SU-DHL-6 (cell line): ENCODE results near the gene RPLP2.

Experiments used
- H2AFZ ChIP-seq: fragments of 200-600 bp; sonication (generic); 2 replicates; pipeline ENCODE4 v1.6.1; 2014; ENCODE audit warnings: low read depth, mild to moderate bottlenecking, moderate library complexity, mixed read lengths, antibody characterized with exemption, low read length; ENCODE audit not compliant: severe bottlenecking
- H3F3A ChIP-seq: fragments of 200-600 bp; shearing (Covaris generic); 2 replicates; pipeline ENCODE4 v1.6.0; 2016; ENCODE audit warnings: antibody characterized with exemption, mild to moderate bottlenecking; ENCODE audit not compliant: insufficient read depth
- H3K27ac ChIP-seq: fragments of 200-600 bp; sonication (generic); 2 replicates; pipeline ENCODE4 v1.5.1; 2016; ENCODE audit warnings: low read depth, mild to moderate bottlenecking, low read length, moderate library complexity, mixed read lengths
- H3K27me3 ChIP-seq: fragments of 200-600 bp; sonication (generic), shearing (Covaris generic); 2 replicates; pipeline ENCODE4 v1.6.0; 2014; ENCODE audit warnings: mild to moderate bottlenecking, low read length
- H3K36me3 ChIP-seq: fragments of 200-600 bp; sonication (generic); 2 replicates; pipeline ENCODE4 v1.6.1; 2014; ENCODE audit warnings: mild to moderate bottlenecking, low read length, mixed read lengths
- H3K4me2 ChIP-seq: fragments of 300-600, 200-600 bp; shearing (Covaris generic), sonication (generic); 2 replicates; pipeline ENCODE4 v1.6.0; 2014; ENCODE audit warnings: low read length, low read depth, mild to moderate bottlenecking; ENCODE audit not compliant: poor library complexity, severe bottlenecking
- H3K4me3 ChIP-seq: fragments of 200-600 bp; sonication (generic); 2 replicates; pipeline ENCODE4 v1.5.1; 2014; ENCODE audit warnings: antibody characterized with exemption, low read length, mild to moderate bottlenecking, mixed read lengths; ENCODE audit not compliant: insufficient read depth, poor library complexity, severe bottlenecking
- H3K79me2 ChIP-seq: fragments of 200-600 bp; sonication (generic); 2 replicates; pipeline ENCODE4 v1.6.1; 2014; ENCODE audit warnings: mild to moderate bottlenecking, low read length, moderate library complexity; ENCODE audit not compliant: insufficient read depth
- H3K9ac ChIP-seq: fragments of 200-600 bp; sonication (generic); 2 replicates; pipeline ENCODE4 v1.7.0; 2014; ENCODE audit warnings: mild to moderate bottlenecking, low read length
- H3K9me2 ChIP-seq: fragments of 200-600 bp; sonication (generic); replicated peaks from 2 replicates; pipeline ENCODE4 v1.6.1; 2014; ENCODE audit warnings: low read length; ENCODE audit not compliant: insufficient read depth
- H3K9me3 ChIP-seq: fragments of 200-600 bp; sonication (generic); 2 replicates; pipeline ENCODE4 v1.6.1; 2014; ENCODE audit warnings: low read length, mixed read lengths; ENCODE audit not compliant: insufficient read depth
- H4K20me1 ChIP-seq: fragments of 200-600 bp; sonication (generic); 2 replicates; pipeline ENCODE4 v1.6.1; 2014; ENCODE audit warnings: low read depth, mild to moderate bottlenecking, antibody characterized with exemption, low read length, moderate library complexity, mixed read lengths
- EZH2phosphoT487 ChIP-seq: fragments of 200-600 bp; sonication (generic), shearing (Covaris generic); conservative IDR thresholded peaks from 2 replicates; pipeline ENCODE4 v1.6.1; 2018; ENCODE audit warnings: mild to moderate bottlenecking, antibody characterized with exemption, low read length, moderate library complexity, mixed read lengths
- TF ChIP-seq, protein P1 (sequence below): fragments of 200-600 bp; sonication (generic); IDR thresholded peaks from one replicate; pipeline ENCODE4 v1.5.1; 2017; ENCODE audit warnings: antibody characterized with exemption, mild to moderate bottlenecking, low read length, moderate library complexity; ENCODE audit not compliant: insufficient read depth, poor library complexity, severe bottlenecking

The RPLP2 gene

DNA sequence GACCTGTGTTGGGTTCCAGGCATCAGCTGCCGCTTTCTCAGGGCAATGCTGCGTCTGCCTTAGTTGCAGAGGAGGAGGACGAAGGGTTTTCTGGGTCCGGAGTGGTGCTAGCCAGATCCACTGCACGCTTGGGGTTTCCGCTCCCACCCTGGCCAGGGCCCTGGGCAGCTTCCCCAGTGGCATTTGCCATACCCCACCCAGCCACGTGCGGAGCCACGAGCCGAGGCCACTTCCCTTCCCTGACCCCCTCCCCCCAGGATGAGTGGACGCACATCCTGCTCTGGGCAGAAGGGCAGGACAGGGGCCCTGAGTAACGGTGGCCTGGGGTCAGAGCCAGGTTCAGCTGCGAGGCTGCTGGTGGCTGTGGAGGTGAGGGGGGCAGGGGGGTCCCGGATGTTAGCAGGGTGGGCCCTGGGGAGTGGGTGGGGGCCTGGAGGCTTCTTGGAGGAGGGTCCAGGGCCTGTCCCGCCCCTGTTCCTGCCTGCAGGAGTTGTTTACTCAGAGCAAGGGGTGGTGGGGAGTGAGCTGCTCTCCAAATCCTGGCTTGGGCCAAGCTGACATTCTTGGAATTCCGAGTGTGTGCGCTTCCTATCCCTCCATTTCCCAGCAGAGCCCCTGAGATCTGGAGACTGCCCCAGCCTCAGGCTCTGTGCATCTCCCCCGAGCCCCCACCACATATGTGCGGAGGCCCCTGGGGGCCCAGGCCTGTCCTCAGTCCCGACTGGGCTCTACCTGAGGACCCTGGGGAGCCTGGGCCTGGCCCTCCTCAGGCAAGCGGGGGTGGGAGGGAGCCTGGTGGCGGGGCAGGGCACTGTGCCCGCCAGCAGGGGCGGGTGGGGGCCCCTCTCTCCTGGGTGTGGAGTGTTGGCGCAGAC is 34.3 kb downstream of the RPLP2 start:
- Histone ChIP-seq H3K9ac (peak overlapping the region; percentile 79; the same call in 1 of the 2 replicates), H3K79me2 (peaks cover 19% of the 10 kb centered on the region), H4K20me1 (peaks cover 6% of the 10 kb centered on the region; the same call in 1 of the 2 replicates), H2AFZ (no peak overlapping the region), H3K4me3 (no peak overlapping the region), H3K27me3 (no peaks in the 10 kb centered on the region), H3K36me3 (no peaks in the 10 kb centered on the region), H3K4me2 (peak overlapping the region; percentile 70), H3K9me3 (no peaks in the 10 kb centered on the region), H3K27ac (no peak overlapping the region), H3K9me2 (no peaks in the 10 kb centered on the region), H3F3A (no peaks in the 10 kb centered on the region)
- TF ChIP-seq EZH2phosphoT487 = no peak
- TF ChIP-seq, protein P1, sequence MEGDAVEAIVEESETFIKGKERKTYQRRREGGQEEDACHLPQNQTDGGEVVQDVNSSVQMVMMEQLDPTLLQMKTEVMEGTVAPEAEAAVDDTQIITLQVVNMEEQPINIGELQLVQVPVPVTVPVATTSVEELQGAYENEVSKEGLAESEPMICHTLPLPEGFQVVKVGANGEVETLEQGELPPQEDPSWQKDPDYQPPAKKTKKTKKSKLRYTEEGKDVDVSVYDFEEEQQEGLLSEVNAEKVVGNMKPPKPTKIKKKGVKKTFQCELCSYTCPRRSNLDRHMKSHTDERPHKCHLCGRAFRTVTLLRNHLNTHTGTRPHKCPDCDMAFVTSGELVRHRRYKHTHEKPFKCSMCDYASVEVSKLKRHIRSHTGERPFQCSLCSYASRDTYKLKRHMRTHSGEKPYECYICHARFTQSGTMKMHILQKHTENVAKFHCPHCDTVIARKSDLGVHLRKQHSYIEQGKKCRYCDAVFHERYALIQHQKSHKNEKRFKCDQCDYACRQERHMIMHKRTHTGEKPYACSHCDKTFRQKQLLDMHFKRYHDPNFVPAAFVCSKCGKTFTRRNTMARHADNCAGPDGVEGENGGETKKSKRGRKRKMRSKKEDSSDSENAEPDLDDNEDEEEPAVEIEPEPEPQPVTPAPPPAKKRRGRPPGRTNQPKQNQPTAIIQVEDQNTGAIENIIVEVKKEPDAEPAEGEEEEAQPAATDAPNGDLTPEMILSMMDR = no peak

DNA sequence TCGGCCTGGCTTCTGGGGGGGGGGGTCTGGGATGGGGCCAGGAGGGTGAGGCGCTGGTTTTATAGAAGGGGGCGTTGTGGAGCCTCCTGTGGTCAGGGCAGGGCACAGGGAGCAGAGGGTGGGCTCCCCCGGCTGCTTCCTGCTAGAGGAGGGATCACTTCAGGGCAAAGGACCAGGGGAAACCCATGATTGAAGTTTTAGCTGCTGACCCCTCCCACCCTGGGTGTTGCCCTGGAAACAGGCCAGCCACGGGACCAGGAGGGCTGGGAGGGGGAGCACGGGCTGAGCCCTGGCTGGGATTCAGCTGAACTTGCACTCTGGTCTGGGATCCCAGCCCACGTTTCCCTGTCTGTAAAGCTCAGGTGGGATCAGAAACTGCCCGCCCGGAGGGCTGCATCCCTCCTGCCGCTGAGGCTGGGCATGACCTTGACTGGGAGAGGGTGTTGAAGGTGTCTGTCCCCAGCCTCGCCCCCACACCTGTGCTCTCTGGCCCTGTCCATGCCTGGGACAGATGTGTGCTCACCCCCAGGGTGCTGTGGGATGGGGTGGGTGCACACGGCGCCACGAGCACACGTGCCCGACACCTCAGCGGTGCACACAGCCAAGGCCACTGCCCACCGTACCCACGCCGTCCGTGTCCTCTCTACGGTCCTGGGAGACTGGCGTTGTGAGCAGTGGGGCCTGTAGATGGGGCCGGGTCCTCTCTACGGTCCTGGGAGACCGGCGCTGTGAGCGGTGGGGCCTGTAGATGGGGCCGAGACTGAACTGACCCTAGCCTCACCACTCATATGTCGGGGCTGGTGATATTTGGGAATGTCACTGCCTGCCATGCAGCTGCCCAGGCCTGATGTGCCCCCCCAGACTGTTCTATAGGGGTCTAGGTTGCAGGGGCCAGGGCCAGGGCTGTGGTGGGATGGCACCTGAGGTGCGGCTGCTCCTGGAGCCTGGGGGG is 35.2 kb downstream of the RPLP2 start:
- H4K20me1 ChIP-seq = peaks cover 6% of the 10 kb centered on the region; the same call in 1 of the 2 replicates
- H3K9me3 ChIP-seq = no peaks in the 10 kb centered on the region
- TF ChIP-seq, protein P1 = no peak
- no peak for TF ChIP-seq EZH2phosphoT487
- no peaks in the 10 kb centered on the region for H3K9me2 ChIP-seq
- H3K27me3 ChIP-seq = no peaks in the 10 kb centered on the region
- no peaks in the 10 kb centered on the region for H3F3A ChIP-seq
- no peak overlapping the region for H3K9ac ChIP-seq
- H3K79me2 ChIP-seq = peaks cover 19% of the 10 kb centered on the region
- H3K4me2 ChIP-seq = no peak overlapping the region
- H3K4me3 ChIP-seq = no peak overlapping the region
- H3K36me3 ChIP-seq = no peaks in the 10 kb centered on the region
- H2AFZ ChIP-seq = no peak overlapping the region
- no peak overlapping the region for H3K27ac ChIP-seq

DNA sequence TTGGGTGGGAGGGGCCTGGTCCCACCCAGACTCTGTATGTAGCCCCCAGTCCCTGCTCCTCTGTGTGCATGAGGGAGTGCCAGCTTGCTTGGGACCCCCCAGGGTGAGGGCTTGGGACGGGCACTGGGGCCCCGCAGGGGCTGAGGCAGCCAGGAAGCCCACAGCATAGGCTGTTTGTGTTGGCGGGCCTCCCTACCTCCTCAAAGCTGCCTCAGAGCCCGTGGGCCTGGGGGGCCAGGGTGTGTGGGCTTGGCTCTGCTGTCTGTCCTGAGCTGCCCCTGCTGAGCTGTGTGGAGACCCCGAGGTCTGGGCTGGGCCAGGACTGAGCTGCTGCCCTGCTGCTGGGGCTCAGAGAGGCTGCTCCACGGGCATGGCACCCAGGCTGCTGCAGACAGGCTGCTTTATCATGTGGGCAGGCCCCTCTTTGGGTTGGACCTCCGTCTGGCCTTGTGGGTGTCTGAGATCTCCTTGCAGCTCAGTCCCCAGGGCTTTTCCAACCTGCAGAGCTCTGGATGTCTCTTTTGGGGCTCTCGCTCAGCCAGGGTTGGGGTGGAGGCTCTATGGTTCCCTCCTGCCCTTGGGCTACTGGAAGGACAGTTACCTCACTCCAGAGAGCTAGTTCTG is 36.2 kb downstream of the RPLP2 start:
- no peaks in the 10 kb centered on the region for H3K9me3 ChIP-seq
- H3K9ac ChIP-seq = no peak overlapping the region
- peaks cover 12% of the 10 kb centered on the region for H3K79me2 ChIP-seq
- H3K27me3 ChIP-seq = no peaks in the 10 kb centered on the region
- no peak overlapping the region for H3K4me2 ChIP-seq
- H3K9me2 ChIP-seq = no peaks in the 10 kb centered on the region
- H3K27ac ChIP-seq = no peak overlapping the region
- H3K36me3 ChIP-seq = no peaks in the 10 kb centered on the region
- no peaks in the 10 kb centered on the region for H3F3A ChIP-seq
- no peak overlapping the region for H3K4me3 ChIP-seq
- H2AFZ ChIP-seq = no peak overlapping the region
- no peak for TF ChIP-seq EZH2phosphoT487
- TF ChIP-seq, protein P1 = no peak
- H4K20me1 ChIP-seq = peaks cover 4% of the 10 kb centered on the region; the same call in 1 of the 2 replicates
